BLaER1 treated with 17β-estradiol and CSF1 and Interleukin-3, amounts not matched to agents 10 nM and 100 nM (cell line): ENCODE results near the gene TSPAN33.

ENCODE experiments used
- H3K27ac ChIP-seq, 11 experiments: shearing (Covaris generic); formaldehyde crosslinking; 2 replicates each; pipeline ENCODE4 v1.8.1; 2022
- H3K27me3 ChIP-seq, 11 experiments: shearing (Covaris generic); formaldehyde crosslinking; 2 replicates each; pipeline ENCODE4 v1.8.1; 2022
- H3K36me3 ChIP-seq, 11 experiments: shearing (Covaris generic); formaldehyde crosslinking; 2 replicates each; pipeline ENCODE4 v1.8.1; 2022
- H3K4me1 ChIP-seq, 10 experiments: shearing (Covaris generic); formaldehyde crosslinking; 2 replicates each; pipeline ENCODE4 v1.8.1; 2022
- H3K4me2 ChIP-seq, 11 experiments: shearing (Covaris generic); formaldehyde crosslinking; 2 replicates each; pipeline ENCODE4 v1.8.1; 2022
- H3K4me3 ChIP-seq, 10 experiments: shearing (Covaris generic); formaldehyde crosslinking; 2 replicates each; pipeline ENCODE4 v1.8.1; 2022
- H3K9ac ChIP-seq, 11 experiments: shearing (Covaris generic); formaldehyde crosslinking; 2 replicates each; pipeline ENCODE4 v1.8.1; 2022
- H3K9me3 ChIP-seq, 11 experiments: shearing (Covaris generic); formaldehyde crosslinking; replicated peaks in 1 of 11; 2 replicates each; pipeline ENCODE4 v1.8.1; 2022
- H4K20me1 ChIP-seq, 11 experiments: shearing (Covaris generic); formaldehyde crosslinking; 2 replicates each; pipeline ENCODE4 v1.8.1; 2022
- Cebpa-rat ChIP-seq, 11 experiments: shearing (Covaris generic); IDR thresholded peaks; 2 replicates each; pipeline ENCODE4 v1.8.1; 2022

Gene TSPAN33

GRCh38 chr7:129126314-129126713 lies 18.2 kb upstream of the TSPAN33 start:
- H3K9me3 ChIP-seq, result peaks cover 7 to 20% (median 15%) of the 10 kb centered on the region in 11 experiments
- no peak for TF ChIP-seq Cebpa-rat (IDR thresholded peaks at IDR 0.05)
- no peak overlapping the region for H3K9ac ChIP-seq
- no peak overlapping the region for H3K27ac ChIP-seq
- H3K4me3 ChIP-seq, result no peak overlapping the region
- H4K20me1 ChIP-seq, result no peaks in the 10 kb centered on the region
- peaks cover 20 to 40% (median 28%) of the 10 kb centered on the region in 10 experiments for H3K4me1 ChIP-seq
- H3K36me3 ChIP-seq, result peaks cover 0 to 1% (median 0%) of the 10 kb centered on the region in 11 experiments; a peak in 2 of 22 replicates
- no peak overlapping the region for H3K4me2 ChIP-seq
- H3K27me3 ChIP-seq, result no peaks in the 10 kb centered on the region

GRCh38 chr7:129127154-129127553 lies 17.4 kb upstream of the TSPAN33 start:
- H3K9me3 ChIP-seq, result peaks cover 0 to 12% (median 7%) of the 10 kb centered on the region in 11 experiments; a peak in 8 of 22 replicates
- H3K4me1 ChIP-seq, result peaks cover 15 to 34% (median 23%) of the 10 kb centered on the region in 10 experiments
- no peaks in the 10 kb centered on the region for H3K36me3 ChIP-seq
- no peak overlapping the region for H3K9ac ChIP-seq
- H4K20me1 ChIP-seq, result no peaks in the 10 kb centered on the region
- no peaks in the 10 kb centered on the region for H3K27me3 ChIP-seq
- no peak for TF ChIP-seq Cebpa-rat (IDR thresholded peaks at IDR 0.05)
- H3K4me2 ChIP-seq, result no peak overlapping the region
- H3K4me3 ChIP-seq, result no peak overlapping the region
- H3K27ac ChIP-seq, result no peak overlapping the region

DNA sequence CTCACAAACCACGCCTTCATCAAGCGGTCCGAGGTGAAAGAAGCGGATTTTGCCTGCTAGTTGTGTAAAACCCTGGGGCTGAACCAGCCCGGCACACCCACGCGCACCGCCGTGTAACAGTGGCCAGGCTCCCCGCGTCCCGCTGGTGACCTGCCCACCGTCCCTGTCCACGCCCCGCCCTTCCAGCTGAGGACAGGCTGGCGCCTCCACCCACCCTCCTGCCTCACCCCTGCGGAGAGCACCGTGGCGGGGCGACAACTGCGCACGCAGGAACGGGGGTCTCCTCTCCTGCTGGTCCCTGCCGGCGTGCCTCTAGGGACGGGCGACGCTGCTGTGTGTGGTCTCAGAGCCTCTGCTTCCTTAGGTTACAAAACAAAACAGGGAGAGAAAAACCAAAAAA lies 16.9 kb upstream of the TSPAN33 start:
- Histone ChIP-seq H3K36me3 (no peaks in the 10 kb centered on the region), H4K20me1 (no peaks in the 10 kb centered on the region), H3K4me1 (peaks cover 10 to 30% (median 19%) of the 10 kb centered on the region in 10 experiments), H3K27me3 (no peaks in the 10 kb centered on the region), H3K4me3 (no peak overlapping the region), H3K27ac (no peak overlapping the region), H3K9me3 (peaks cover 0 to 12% (median 7%) of the 10 kb centered on the region in 11 experiments; a peak in 7 of 22 replicates), H3K4me2 (peak overlapping the region in 1 of 11 experiments; percentile 39; a peak in 1 of 22 replicates), H3K9ac (no peak overlapping the region)
- TF ChIP-seq Cebpa-rat (IDR thresholded peaks at IDR 0.05), result no peak

GRCh38 chr7:129134356-129134987 lies 10.0 kb upstream of the TSPAN33 start:
- Histone ChIP-seq H3K27ac (peak overlapping the region; percentile 62 to 90 (median 75)), H3K9ac (peak overlapping the region in 9 of 11 experiments; percentile 2 to 56 (median 33); a peak in 10 of 22 replicates), H3K36me3 (no peaks in the 10 kb centered on the region), H3K4me1 (peaks cover 50 to 61% (median 57%) of the 10 kb centered on the region in 10 experiments), H3K4me3 (no peak overlapping the region), H3K9me3 (peaks cover 0 to 4% (median 0%) of the 10 kb centered on the region in 11 experiments; a peak in 1 of 22 replicates), H3K27me3 (no peaks in the 10 kb centered on the region), H3K4me2 (peak overlapping the region; percentile 51 to 85 (median 70)), H4K20me1 (no peaks in the 10 kb centered on the region)
- no peak for TF ChIP-seq Cebpa-rat (IDR thresholded peaks at IDR 0.05)

DNA sequence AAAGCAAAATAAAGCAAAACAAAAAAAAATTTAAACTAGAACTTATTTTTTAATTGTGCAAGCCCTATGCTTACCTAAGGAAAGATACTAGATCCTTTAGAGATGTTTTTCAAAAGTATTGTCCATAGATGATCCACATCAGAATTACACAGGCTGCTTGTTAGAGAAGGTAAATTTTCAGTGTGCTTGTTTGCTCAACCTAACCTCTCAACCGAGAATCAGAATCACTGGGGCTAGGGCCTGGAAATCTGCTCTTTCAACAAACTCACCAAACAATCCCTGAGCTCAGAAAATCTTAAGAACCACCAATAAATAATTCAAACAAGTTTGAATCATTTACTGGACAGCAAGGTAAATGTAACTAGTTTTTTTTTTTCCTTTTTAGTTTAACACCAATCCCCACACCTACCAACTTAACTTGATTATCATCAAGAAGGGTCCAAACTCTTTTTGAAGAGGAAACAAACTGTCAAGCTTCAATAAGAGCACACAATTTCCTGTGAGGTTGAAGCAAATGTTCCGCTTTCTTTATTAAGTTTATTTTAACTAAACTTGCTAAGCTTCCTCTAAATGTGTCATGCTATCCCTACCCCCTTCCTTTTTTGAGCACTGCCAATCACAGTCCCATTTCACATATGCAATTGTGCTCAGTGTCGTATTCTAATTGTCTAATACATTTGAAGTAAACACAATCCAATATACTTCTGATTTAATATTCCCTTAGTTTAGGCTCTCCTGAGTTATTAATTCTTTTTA lies 7.4 kb upstream of the TSPAN33 start:
- Histone ChIP-seq H3K27ac (peak overlapping the region; percentile 48 to 90 (median 85); a peak in 21 of 22 replicates), H4K20me1 (no peaks in the 10 kb centered on the region), H3K36me3 (no peaks in the 10 kb centered on the region), H3K27me3 (no peaks in the 10 kb centered on the region), H3K4me3 (peak overlapping the region in 3 of 10 experiments; percentile 18 to 34 (median 27); a peak in 6 of 20 replicates), H3K9ac (peak overlapping the region; percentile 18 to 80 (median 70); a peak in 21 of 22 replicates), H3K4me2 (peak overlapping the region; percentile 53 to 85 (median 76)), H3K9me3 (peaks cover 0 to 4% (median 0%) of the 10 kb centered on the region in 11 experiments; a peak in 1 of 22 replicates), H3K4me1 (peaks cover 50 to 64% (median 57%) of the 10 kb centered on the region in 10 experiments)
- TF ChIP-seq Cebpa-rat (IDR thresholded peaks at IDR 0.05), result no peak

GRCh38 chr7:129143724-129144094 lies 798 bp upstream of the TSPAN33 start:
- Histone ChIP-seq H4K20me1 (peaks cover 0 to 11% (median 0%) of the 10 kb centered on the region in 11 experiments; a peak in 4 of 22 replicates), H3K9me3 (no peaks in the 10 kb centered on the region), H3K27me3 (peaks cover 0 to 24% (median 7%) of the 10 kb centered on the region in 11 experiments; a peak in 9 of 22 replicates), H3K27ac (no peak overlapping the region), H3K4me2 (peak overlapping the region; percentile 87 to 98 (median 95)), H3K9ac (no peak overlapping the region; a peak in 1 of 22 replicates), H3K4me3 (peak overlapping the region in 3 of 10 experiments; percentile 83 to 93 (median 92); a peak in 6 of 20 replicates), H3K36me3 (0 out of 22 replicates have a peak, but pooled peaks cover 0 to 5% (median 0%) of the 10 kb centered on the region in 11 experiments), H3K4me1 (peaks cover 34 to 51% (median 45%) of the 10 kb centered on the region in 10 experiments)
- no peak for TF ChIP-seq Cebpa-rat (IDR thresholded peaks at IDR 0.05)

GRCh38 chr7:129144834-129145668 lies 544 bp downstream of the TSPAN33 start:
- peak overlapping the region; percentile 74 to 94 (median 90) for H3K4me3 ChIP-seq
- peak overlapping the region; percentile 38 to 76 (median 69); a peak in 21 of 22 replicates for H3K27ac ChIP-seq
- no peak for TF ChIP-seq Cebpa-rat (IDR thresholded peaks at IDR 0.05)
- H3K36me3 ChIP-seq, result 0 out of 22 replicates have a peak, but pooled peaks cover 0 to 5% (median 0%) of the 10 kb centered on the region in 11 experiments
- H3K27me3 ChIP-seq, result peaks cover 0 to 24% (median 7%) of the 10 kb centered on the region in 11 experiments; a peak in 9 of 22 replicates
- peak overlapping the region; percentile 87 to 98 (median 95) for H3K4me2 ChIP-seq
- peaks cover 0 to 11% (median 0%) of the 10 kb centered on the region in 11 experiments; a peak in 4 of 22 replicates for H4K20me1 ChIP-seq
- H3K9ac ChIP-seq, result peak overlapping the region; percentile 74 to 87 (median 84)
- H3K4me1 ChIP-seq, result peaks cover 43 to 59% (median 57%) of the 10 kb centered on the region in 10 experiments
- no peaks in the 10 kb centered on the region for H3K9me3 ChIP-seq
